HepG2 (cell line): ENCODE data around the gene SPNS3. TPM values are rescaled to one million over a fixed set of nuclear protein-coding genes. Genes with fewer than 3 reads are reported as not detected.

ENCODE experiments used
- ATAC-seq: fragments of 200-7000 bp; cut with Tn5 transposase; 3 replicates; pipeline ENCODE4 v1.9.1; 2020; ENCODE audit warnings: mild to moderate bottlenecking, moderate library complexity
- BruUV-seq: library from RNA; stranded (reverse); fragments of 400-500 nt; replicated peaks from 2 replicates; lab custom pipeline; 2021; lab: Mats Ljungman, UMichigan
- CTCF ChIA-PET: fragments of 300-600 bp; formaldehyde crosslinking; extraction: SDS; loops from one replicate; lab custom pipeline; 2021; ENCODE audit warnings: low total read pairs, inconsistent platforms, low intra/inter-chr PET ratio; lab: Yijun Ruan, JAX
- POLR2A ChIA-PET: fragments of 350-600 bp; sonication (Branson Sonifier 250); formaldehyde crosslinking; loops from one replicate; lab custom pipeline; 2020; ENCODE audit warnings: antibody characterized with exemption, inconsistent platforms; lab: Yijun Ruan, JAX
- DNase-seq: peaks from one replicate; pipeline ENCODE4 v3.0.0-alpha.2; 2015; ENCODE audit warnings: low spot score
- FAIRE-seq: peaks from 3 replicates; lab custom pipeline; 2011; peaks lifted over from hg19 to GRCh38; lab: Jason Lieb, UNC
- H2AFZ ChIP-seq: one replicate; pipeline ENCODE4 v1.6.1; 2011; ENCODE audit warnings: low read length, inconsistent platforms
- H3K27ac ChIP-seq: fragments of 300-600 bp; 3 replicates; pipeline ENCODE4 v1.8.0; 2011; ENCODE audit warnings: mixed run types, mild to moderate bottlenecking, mixed read lengths, low read length, inconsistent platforms; ENCODE audit not compliant: insufficient read depth; ENCODE audit errors: extremely low read length
- H3K27me3 ChIP-seq, 2 experiments: fragments of 200-600 bp in 1 of 2; 2 replicates in 1 of 2; 3 replicates in 1 of 2; pipeline versions ENCODE4 v1.6.0 to v1.8.0; 2011; ENCODE audit warnings: low read length in 2 of 2, mild to moderate bottlenecking in 2 of 2, moderate library complexity in 2 of 2, inconsistent platforms in 1 of 2; ENCODE audit not compliant: insufficient read depth in 2 of 2, control insufficient read depth in 1 of 2
- H3K36me3 ChIP-seq, 2 experiments: fragments of 200-600 bp in 1 of 2; replicated peaks in 1 of 2; 2 replicates in 1 of 2; 3 replicates in 1 of 2; pipeline versions ENCODE4 v1.5.1 to v1.8.0; 2011; ENCODE audit warnings: low read length in 2 of 2, inconsistent platforms in 1 of 2; ENCODE audit not compliant: insufficient read depth in 2 of 2, control insufficient read depth in 1 of 2
- H3K4me1 ChIP-seq: 2 replicates; pipeline ENCODE4 v1.5.1; 2012; ENCODE audit warnings: low read length, inconsistent platforms; ENCODE audit not compliant: insufficient read depth
- H3K4me2 ChIP-seq: 2 replicates; pipeline ENCODE4 v1.6.0; 2011; ENCODE audit warnings: low read depth, low read length, inconsistent platforms
- H3K4me3 ChIP-seq, 3 experiments: fragments of 200-600 bp in 1 of 3; sonication (generic), shearing (Covaris generic) in 1 of 3; replicated peaks in 1 of 3; 2 replicates each; pipeline ENCODE4 v1.5.1; 2011 to 2016; ENCODE audit warnings: low read length in 3 of 3, inconsistent platforms in 2 of 3, low read depth in 2 of 3, mild to moderate bottlenecking in 2 of 3, control low read depth in 1 of 3, mixed read lengths in 1 of 3; ENCODE audit not compliant: insufficient read depth in 1 of 3
- H3K79me2 ChIP-seq: one replicate; pipeline ENCODE4 v1.6.1; 2011; ENCODE audit warnings: low read length, inconsistent platforms; ENCODE audit not compliant: insufficient read depth
- H3K9ac ChIP-seq: 2 replicates; pipeline ENCODE4 v1.6.0; 2011; ENCODE audit warnings: mild to moderate bottlenecking, low read depth, low read length, inconsistent platforms; ENCODE audit not compliant: insufficient read depth
- H3K9me3 ChIP-seq: 2 replicates; pipeline ENCODE4 v1.5.1; 2012; ENCODE audit warnings: mild to moderate bottlenecking, low read length
- H4K20me1 ChIP-seq: 2 replicates; pipeline ENCODE4 v1.6.0; 2011; ENCODE audit warnings: inconsistent platforms, mild to moderate bottlenecking, low read length, moderate library complexity; ENCODE audit not compliant: insufficient read depth
- BRF2 ChIP-seq: sonication (generic); formaldehyde crosslinking; IDR thresholded peaks from 2 replicates; pipeline ENCODE4 v1.8.1; 2022; ENCODE audit warnings: mild to moderate bottlenecking, missing genetic modification reagents
- NR2C2 ChIP-seq: sonication (generic); formaldehyde crosslinking; IDR thresholded peaks from 2 replicates; pipeline ENCODE4 v1.4.0; 2020; ENCODE audit warnings: missing genetic modification reagents, mild to moderate bottlenecking, moderate library complexity, borderline replicate concordance
- SIN3A ChIP-seq: IDR thresholded peaks from 2 replicates; pipeline ENCODE4 v1.6.1; 2011; ENCODE audit warnings: low read depth, mild to moderate bottlenecking, control low read depth, low read length, borderline replicate concordance
- ZBTB25 ChIP-seq: IDR thresholded peaks from 2 replicates; pipeline ENCODE4 v1.6.1; 2018; ENCODE audit warnings: missing genetic modification reagents
- ZNF841 ChIP-seq: sonication (generic); formaldehyde crosslinking; IDR thresholded peaks from 2 replicates; pipeline ENCODE4 v1.8.1; 2023; ENCODE audit warnings: missing genetic modification reagents, borderline replicate concordance
- WGBS: methylation state at CpG from one replicate; pipeline ENCODE4 v1.1.6; 2017; ENCODE audit warnings: low lambda C conversion rate; 5-methylcytosine and 5-hydroxymethylcytosine counted together
- in situ Hi-C: cut with HindIII; loops from 2 replicates; pipeline ENCODE4 v1.10.0; 2017; ENCODE audit warnings: low pct_unique_long_range_greater_than_20kb; ENCODE audit not compliant: extremely low pct_ligation_motif_present
- intact Hi-C: fragments of 100-400 bp; cut with micrococcal nuclease; formaldehyde crosslinking; loops from one replicate; pipeline ENCODE4 v1.10.0; 2022; ENCODE audit not compliant: unreplicated experiment
- polyA plus RNA-seq, 8 experiments: library from polyadenylated mRNA; depleted of rRNA in 3 of 8; stranded (reverse) in 7 of 8; unstranded in 1 of 8; fragments of >200 nt; fragmentation: Illumina TruSeq in 4 of 8; extraction: Trizol in 4 of 8; gene quantifications; 2 replicates each; pipeline versions ENCODE4 v1.2.1 to v1.2.3, GENCODE V29; 2011 to 2016; ENCODE audit warnings: low read depth in 4 of 8, missing spikeins in 1 of 8, mixed read lengths in 1 of 8; ENCODE audit not compliant: insufficient read depth in 1 of 8
- total RNA-seq, 5 experiments: library from RNA; depleted of rRNA; stranded (reverse); fragments of >200 nt; fragmentation: Illumina TruSeq; extraction: Trizol; gene quantifications; 2 replicates each; pipeline ENCODE4 v1.2.3, GENCODE V29; 2016; ENCODE audit warnings: low read depth in 1 of 5
- TF ChIP-seq, protein P1 (sequence below): sonication (generic); formaldehyde crosslinking; IDR thresholded peaks from 2 replicates; pipeline ENCODE4 v1.8.1; 2023; ENCODE audit warnings: mild to moderate bottlenecking, inconsistent platforms, moderate library complexity, missing genetic modification reagents, borderline replicate concordance
- TF ChIP-seq, protein P2 (sequence below): sonication (generic); formaldehyde crosslinking; IDR thresholded peaks from 2 replicates; pipeline ENCODE4 v1.4.0; 2020; ENCODE audit warnings: mild to moderate bottlenecking, missing genetic modification reagents
- TF ChIP-seq, protein P3 (sequence below): sonication (generic); formaldehyde crosslinking; IDR thresholded peaks from 2 replicates; pipeline ENCODE4 v1.5.0; 2020; ENCODE audit warnings: missing genetic modification reagents
- TF ChIP-seq, protein P4 (sequence below): sonication (generic); formaldehyde crosslinking; IDR thresholded peaks from 2 replicates; pipeline ENCODE4 v1.4.0; 2020; ENCODE audit warnings: missing genetic modification reagents

The SPNS3 gene
- total and polyA plus RNA-seq, 2 of the 13 experiments (the other 11 are each of a cell fraction or from before 2014, with no cell fraction given): not detected

DNA sequence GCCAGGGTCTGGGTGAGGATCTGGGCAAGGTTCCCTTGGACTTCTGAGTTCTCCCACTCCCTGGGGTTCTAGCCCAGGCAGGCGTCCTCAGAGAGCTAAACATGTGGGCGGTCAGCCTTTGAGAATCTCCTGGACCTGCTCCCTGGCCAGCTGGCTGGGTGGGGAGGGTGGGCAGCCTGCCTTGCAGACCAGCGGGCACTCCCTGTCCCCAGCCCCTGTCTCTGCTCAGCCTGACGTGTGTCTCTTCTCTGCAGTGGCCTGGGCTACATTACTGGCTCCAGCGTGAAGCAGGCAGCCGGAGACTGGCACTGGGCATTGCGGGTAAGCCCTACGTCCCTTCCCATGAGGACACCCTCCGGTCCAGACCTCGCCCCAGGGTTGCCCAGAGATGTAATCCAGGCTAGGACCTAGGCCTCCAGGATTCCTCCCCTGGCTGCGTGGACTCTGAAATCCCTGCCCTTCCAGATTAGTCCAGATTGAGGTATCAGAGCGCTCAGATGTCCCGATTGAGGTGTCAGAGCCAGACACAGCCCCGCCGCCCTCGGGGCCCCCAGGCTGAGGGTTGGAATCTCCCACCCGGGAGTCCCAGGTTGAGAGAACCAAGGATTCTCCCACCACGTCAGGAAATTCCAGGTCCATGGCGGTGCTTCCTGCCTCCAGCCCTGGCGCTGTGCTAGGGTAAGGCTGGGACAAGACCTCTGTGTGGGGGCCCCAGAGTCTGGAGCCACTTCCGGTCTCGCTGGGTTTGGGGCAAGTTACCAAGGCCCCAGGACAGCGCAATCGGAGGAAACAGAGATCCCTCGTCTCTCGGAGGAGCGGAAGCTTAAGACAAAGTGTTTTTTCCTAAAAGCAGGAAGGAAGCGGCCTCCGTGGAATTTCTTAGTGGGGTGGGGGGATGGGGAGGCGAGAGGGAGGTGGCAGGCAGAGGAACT lies 97.3 kb downstream of the SPNS3 start:
- no peaks in the 10 kb centered on the region for H3K9me3 ChIP-seq
- ATAC-seq (no peak), FAIRE-seq (no peak), DNase-seq (no peak)
- no peaks in the 10 kb centered on the region for H4K20me1 ChIP-seq
- intact Hi-C loops: loop anchor here (5.0 kb wide), 1 partner anchor 109 kb away; no protein-coding TSS in a partner anchor
- no peak overlapping the region for H3K4me2 ChIP-seq
- BruUV-seq: no TSS peak
- H3K4me3 ChIP-seq: no peak overlapping the region
- H3K9ac ChIP-seq: no peak overlapping the region
- H3K36me3 ChIP-seq: no peaks in the 10 kb centered on the region
- peaks cover 16% of the 10 kb centered on the region for H3K4me1 ChIP-seq
- CTCF ChIA-PET: no interaction called here
- H3K79me2 ChIP-seq: no peaks in the 10 kb centered on the region
- no peak overlapping the region for H3K27ac ChIP-seq
- POLR2A ChIA-PET: no interaction called here
- in situ Hi-C loops: no loop called here
- 40% methylated on average over 14 of the region's 30 CpGs for WGBS
- H3K27me3 ChIP-seq: peaks cover 6 to 46% of the 10 kb centered on the region in 2 experiments
- no peak overlapping the region for H2AFZ ChIP-seq
- TF ChIP-seq ZNF841: no peak
- TF ChIP-seq, protein P1, sequence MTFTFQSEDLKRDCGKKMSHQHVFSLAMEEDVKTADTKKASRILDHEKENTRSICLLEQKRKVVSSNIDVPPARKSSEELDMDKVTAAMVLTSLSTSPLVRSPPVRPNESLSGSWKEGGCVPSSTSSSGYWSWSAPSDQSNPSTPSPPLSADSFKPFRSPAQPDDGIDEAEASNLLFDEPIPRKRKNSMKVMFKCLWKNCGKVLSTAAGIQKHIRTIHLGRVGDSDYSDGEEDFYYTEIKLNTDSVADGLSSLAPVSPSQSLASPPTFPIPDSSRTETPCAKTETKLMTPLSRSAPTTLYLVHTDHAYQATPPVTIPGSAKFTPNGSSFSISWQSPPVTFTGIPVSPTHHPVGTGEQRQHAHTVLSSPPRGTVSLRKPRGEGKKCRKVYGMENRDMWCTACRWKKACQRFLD (CRISPR knock-in tag): no peak
- no peak for TF ChIP-seq SIN3A
- no peak for TF ChIP-seq BRF2 (CRISPR knock-in tag)
- TF ChIP-seq, protein P2, sequence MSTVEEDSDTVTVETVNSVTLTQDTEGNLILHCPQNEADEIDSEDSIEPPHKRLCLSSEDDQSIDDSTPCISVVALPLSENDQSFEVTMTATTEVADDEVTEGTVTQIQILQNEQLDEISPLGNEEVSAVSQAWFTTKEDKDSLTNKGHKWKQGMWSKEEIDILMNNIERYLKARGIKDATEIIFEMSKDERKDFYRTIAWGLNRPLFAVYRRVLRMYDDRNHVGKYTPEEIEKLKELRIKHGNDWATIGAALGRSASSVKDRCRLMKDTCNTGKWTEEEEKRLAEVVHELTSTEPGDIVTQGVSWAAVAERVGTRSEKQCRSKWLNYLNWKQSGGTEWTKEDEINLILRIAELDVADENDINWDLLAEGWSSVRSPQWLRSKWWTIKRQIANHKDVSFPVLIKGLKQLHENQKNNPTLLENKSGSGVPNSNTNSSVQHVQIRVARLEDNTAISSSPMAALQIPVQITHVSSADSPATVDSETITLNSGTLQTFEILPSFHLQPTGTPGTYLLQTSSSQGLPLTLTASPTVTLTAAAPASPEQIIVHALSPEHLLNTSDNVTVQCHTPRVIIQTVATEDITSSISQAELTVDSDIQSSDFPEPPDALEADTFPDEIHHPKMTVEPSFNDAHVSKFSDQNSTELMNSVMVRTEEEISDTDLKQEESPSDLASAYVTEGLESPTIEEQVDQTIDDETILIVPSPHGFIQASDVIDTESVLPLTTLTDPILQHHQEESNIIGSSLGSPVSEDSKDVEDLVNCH (CRISPR knock-in tag): no peak
- TF ChIP-seq NR2C2 (CRISPR knock-in tag): no peak
- TF ChIP-seq, protein P3, sequence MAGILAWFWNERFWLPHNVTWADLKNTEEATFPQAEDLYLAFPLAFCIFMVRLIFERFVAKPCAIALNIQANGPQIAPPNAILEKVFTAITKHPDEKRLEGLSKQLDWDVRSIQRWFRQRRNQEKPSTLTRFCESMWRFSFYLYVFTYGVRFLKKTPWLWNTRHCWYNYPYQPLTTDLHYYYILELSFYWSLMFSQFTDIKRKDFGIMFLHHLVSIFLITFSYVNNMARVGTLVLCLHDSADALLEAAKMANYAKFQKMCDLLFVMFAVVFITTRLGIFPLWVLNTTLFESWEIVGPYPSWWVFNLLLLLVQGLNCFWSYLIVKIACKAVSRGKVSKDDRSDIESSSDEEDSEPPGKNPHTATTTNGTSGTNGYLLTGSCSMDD (CRISPR knock-in tag): no peak
- no peak for TF ChIP-seq ZBTB25 (CRISPR knock-in tag)
- TF ChIP-seq, protein P4, sequence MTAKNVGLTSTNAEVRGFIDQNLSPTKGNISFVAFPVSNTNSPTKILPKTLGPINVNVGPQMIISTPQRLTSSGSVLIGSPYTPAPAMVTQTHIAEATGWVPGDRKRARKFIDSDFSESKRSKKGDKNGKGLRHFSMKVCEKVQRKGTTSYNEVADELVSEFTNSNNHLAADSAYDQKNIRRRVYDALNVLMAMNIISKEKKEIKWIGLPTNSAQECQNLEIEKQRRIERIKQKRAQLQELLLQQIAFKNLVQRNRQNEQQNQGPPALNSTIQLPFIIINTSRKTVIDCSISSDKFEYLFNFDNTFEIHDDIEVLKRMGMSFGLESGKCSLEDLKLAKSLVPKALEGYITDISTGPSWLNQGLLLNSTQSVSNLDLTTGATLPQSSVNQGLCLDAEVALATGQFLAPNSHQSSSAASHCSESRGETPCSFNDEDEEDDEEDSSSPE (CRISPR knock-in tag): no peak
